Pancreas (tissue), 10 donors: ENCODE results near the gene CCL8. TPM values are rescaled to one million over a fixed set of nuclear protein-coding genes. Genes with fewer than 3 reads are reported as not detected.

Experiments
- ATAC-seq, 4 donors: fragments of 200-7000 bp; cut with Tn5 transposase; one replicate each; pipeline versions ENCODE4 v1.8.0 to v1.9.1; 2020; ENCODE audit warnings: mild to moderate bottlenecking in 4 of 4, moderate library complexity in 4 of 4
- DNase-seq, 6 donors: peaks; one replicate each; pipeline ENCODE4 v3.0.0-alpha.2; 2020
- FAIRE-seq: peaks from 2 replicates; lab custom pipeline; 2012; peaks lifted over from hg19 to GRCh38; lab: Jason Lieb, UNC
- H3K27ac ChIP-seq, 4 donors: fragments of 200-600 bp; sonication (generic); 1 replicate in 3 of 4; 2 replicates in 1 of 4; pipeline versions ENCODE4 v1.5.0 to v1.8.0; 2020
- H3K27me3 ChIP-seq, 4 donors: fragments of 200-600 bp; one replicate each; pipeline ENCODE4 v1.8.0; 2021
- H3K36me3 ChIP-seq, 3 donors: fragments of 200-600 bp; sonication (generic) in 1 of 3; one replicate each; pipeline versions ENCODE4 v1.5.0 to v1.8.0; 2020 to 2021
- H3K4me1 ChIP-seq, 3 donors: fragments of 200-600 bp; one replicate each; pipeline ENCODE4 v1.8.0; 2021
- H3K4me3 ChIP-seq, 4 donors: fragments of 200-600 bp; sonication (generic) in 2 of 4; one replicate each; pipeline versions ENCODE4 v1.5.0 to v1.8.0; 2020 to 2021
- H3K9me3 ChIP-seq, 4 donors: fragments of 200-600 bp; one replicate each; pipeline ENCODE4 v1.8.0; 2021
- WGBS, 2 donors: extraction: QIAGEN DNeasy Blood & Tissue Kit; methylation state at CpG; one replicate each; pipeline ENCODE4 v1.1.7; 2013; 5-methylcytosine and 5-hydroxymethylcytosine counted together
- intact Hi-C, 3 donors: fragments of 100-400 bp; cut with DNase I; formaldehyde crosslinking; loops; one replicate each; pipeline versions ENCODE4 v1.11.1 to v1.14.2; 2022
- polyA plus RNA-seq, 2 donors: library from polyadenylated mRNA; stranded (reverse); fragments of 200-250 nt; gene quantifications; one replicate each; pipeline ENCODE4 v1.2.3, GENCODE V29; 2013
- total RNA-seq, 6 donors: library from RNA; stranded (reverse); fragmentation: NEBNext Ultra II Directional in 4 of 6; extraction: Animal tissue kit (Norgen Biotek cat#: 25700) in 4 of 6; gene quantifications; one replicate each; pipeline versions ENCODE4 v1.2.1 to v1.2.4, GENCODE V29; 2021 to 2023
- TF ChIP-seq, protein P1 (sequence below), 4 donors: fragments of 200-600 bp; sonication (generic) in 3 of 4; IDR thresholded peaks; one replicate each; pipeline versions ENCODE4 v1.5.0 to v1.8.0; 2021; ENCODE audit warnings: antibody characterized with exemption in 4 of 4
- donor health status: healthy with polysubstance abuse.
- donor health status: DM: no; HTN: no; CAD: no; lungs with moderate emphysema.
- donor health status: DM: no; HTN: no; CAD: no.
- donor health status: control.
- donor health status: control.
- donor health status: Bipolar disorder and iron deficiency.
- donor health status: DM: yes; HTN: yes; CAD: no.
- donor health status: DM: no; HTN: no; CAD: no.
- donor health status: DM: no; HTN: no; CAD: no.
- donor health status: DM: yes; HTN: yes; CAD: no.

CCL8 gene
- total and polyA plus RNA-seq, 8 donors, result 0.12 to 0.46 (median 0.22) TPM; not detected in 5

DNA sequence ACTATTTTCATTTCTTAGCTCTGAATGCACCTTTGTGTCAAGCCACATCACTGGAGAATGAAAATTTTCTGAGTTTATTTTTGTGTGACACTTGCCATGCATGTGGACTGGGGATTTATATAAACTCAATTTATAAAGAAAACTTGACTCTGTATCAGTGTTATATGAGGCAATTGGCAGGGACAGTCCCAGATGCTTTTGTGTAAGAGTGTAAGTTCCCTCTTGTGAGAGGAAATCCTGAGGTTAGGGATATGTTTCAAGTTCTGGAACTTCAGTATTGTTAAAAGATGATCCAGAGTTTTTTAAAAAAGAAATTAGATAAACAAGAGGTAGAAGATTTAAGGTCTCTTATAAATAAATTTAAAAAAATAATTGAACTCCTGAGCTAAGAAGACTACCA is 10.9 kb upstream of the CCL8 start:
- Histone ChIP-seq H3K9me3 (no peaks in the 10 kb centered on the region), H3K27me3 (no peaks in the 10 kb centered on the region), H3K36me3 (no peaks in the 10 kb centered on the region), H3K4me1 (no peaks in the 10 kb centered on the region), H3K4me3 (no peak overlapping the region), H3K27ac (no peak overlapping the region)
- TF ChIP-seq, protein P1, sequence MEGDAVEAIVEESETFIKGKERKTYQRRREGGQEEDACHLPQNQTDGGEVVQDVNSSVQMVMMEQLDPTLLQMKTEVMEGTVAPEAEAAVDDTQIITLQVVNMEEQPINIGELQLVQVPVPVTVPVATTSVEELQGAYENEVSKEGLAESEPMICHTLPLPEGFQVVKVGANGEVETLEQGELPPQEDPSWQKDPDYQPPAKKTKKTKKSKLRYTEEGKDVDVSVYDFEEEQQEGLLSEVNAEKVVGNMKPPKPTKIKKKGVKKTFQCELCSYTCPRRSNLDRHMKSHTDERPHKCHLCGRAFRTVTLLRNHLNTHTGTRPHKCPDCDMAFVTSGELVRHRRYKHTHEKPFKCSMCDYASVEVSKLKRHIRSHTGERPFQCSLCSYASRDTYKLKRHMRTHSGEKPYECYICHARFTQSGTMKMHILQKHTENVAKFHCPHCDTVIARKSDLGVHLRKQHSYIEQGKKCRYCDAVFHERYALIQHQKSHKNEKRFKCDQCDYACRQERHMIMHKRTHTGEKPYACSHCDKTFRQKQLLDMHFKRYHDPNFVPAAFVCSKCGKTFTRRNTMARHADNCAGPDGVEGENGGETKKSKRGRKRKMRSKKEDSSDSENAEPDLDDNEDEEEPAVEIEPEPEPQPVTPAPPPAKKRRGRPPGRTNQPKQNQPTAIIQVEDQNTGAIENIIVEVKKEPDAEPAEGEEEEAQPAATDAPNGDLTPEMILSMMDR (IDR thresholded peaks at IDR 0.05), result no peak
- FAIRE-seq, result no peak
- no peak for ATAC-seq
- intact Hi-C loops, result loop anchor here in 1 of 3 donors (10.0 kb wide), 1 partner anchor 104 kb away; no protein-coding TSS in a partner anchor
- DNase-seq, result no peak

DNA sequence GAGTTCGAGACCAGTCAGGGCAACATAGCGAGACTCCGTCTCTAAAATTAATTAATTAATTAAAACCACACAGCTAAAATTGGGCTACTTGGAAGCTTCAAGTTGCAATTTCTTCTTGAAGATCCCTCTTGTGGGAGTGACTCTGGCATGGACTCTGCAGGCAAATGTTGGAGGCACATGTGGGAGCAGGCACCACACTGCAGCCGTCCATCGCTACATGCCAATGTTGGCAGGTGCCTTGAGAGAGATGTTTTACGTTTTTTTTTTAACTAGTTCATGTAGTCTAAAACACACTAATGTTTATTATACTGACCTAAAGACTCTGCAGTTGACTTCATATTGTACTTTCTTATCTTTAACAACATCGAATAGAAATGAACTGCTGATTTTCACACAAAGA is 7.9 kb upstream of the CCL8 start:
- Histone ChIP-seq H3K4me1 (no peaks in the 10 kb centered on the region), H3K4me3 (no peak overlapping the region), H3K9me3 (no peaks in the 10 kb centered on the region), H3K27me3 (peaks cover 0 to 7% (median 0%) of the 10 kb centered on the region in 4 donors), H3K36me3 (no peaks in the 10 kb centered on the region), H3K27ac (no peak overlapping the region)
- intact Hi-C loops, result no loop called here
- FAIRE-seq (no peak), DNase-seq (no peak), ATAC-seq (no peak)
- TF ChIP-seq, protein P1 (IDR thresholded peaks at IDR 0.05), result no peak
- 64 to 68% methylated on average over 7 of the region's 7 CpGs for WGBS, 2 donors

DNA sequence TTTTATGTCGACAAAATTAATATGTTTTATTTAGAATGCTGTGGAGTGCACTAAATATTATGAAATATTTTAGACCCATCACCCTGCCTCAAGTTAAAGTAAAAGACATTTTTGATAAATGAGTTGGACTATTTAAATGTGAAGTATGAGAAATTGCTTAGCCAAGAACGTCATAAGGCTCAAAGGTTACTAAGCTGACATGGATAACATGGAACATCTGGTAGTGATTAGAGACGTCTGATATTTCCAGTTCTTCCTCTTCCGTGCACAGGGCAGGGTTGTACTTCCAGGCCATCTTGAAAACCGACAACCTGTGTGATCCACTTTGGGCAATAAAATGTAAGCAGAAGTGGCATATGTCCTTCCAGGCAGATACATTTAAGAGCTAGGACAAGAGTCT is 7.2 kb upstream of the CCL8 start:
- H3K9me3 ChIP-seq, result no peaks in the 10 kb centered on the region
- no peak overlapping the region for H3K4me3 ChIP-seq
- ATAC-seq (no peak), FAIRE-seq (no peak), DNase-seq (no peak)
- no peak overlapping the region for H3K27ac ChIP-seq
- intact Hi-C loops, result no loop called here
- H3K27me3 ChIP-seq, result peaks cover 0 to 9% (median 0%) of the 10 kb centered on the region in 4 donors
- H3K36me3 ChIP-seq, result no peaks in the 10 kb centered on the region
- 25 to 27% methylated on average over 5 of the region's 5 CpGs for WGBS, 2 donors
- no peaks in the 10 kb centered on the region for H3K4me1 ChIP-seq
- TF ChIP-seq, protein P1 (IDR thresholded peaks at IDR 0.05), result no peak

DNA sequence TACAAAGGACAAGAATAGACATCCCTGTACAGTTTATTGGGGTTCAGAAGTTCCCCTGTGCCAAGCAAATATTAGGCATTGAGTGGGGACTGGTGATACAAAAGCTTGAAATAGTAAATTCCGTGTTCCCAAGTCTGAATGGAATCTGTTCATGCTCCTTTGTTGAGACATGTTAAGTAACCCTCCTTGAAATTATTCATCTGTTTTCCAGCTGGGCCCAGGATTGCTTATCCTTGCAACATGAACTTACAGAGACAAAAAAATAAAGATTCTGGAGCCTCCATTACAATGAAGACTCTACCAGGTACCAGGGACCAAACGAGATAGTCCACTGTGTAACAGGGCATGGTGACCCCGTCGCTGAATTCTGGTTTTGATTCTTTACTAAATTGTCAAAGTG is 6.1 kb upstream of the CCL8 start:
- no peak for FAIRE-seq
- no peak overlapping the region for H3K4me3 ChIP-seq
- 61 to 78% methylated on average over 4 of the region's 4 CpGs for WGBS, 2 donors
- no peak for DNase-seq
- ATAC-seq, result peak in 1 of 4 donors; percentile 18
- TF ChIP-seq, protein P1 (IDR thresholded peaks at IDR 0.05), result no peak
- no peaks in the 10 kb centered on the region for H3K36me3 ChIP-seq
- no peaks in the 10 kb centered on the region for H3K9me3 ChIP-seq
- H3K27ac ChIP-seq, result no peak overlapping the region
- H3K27me3 ChIP-seq, result peaks cover 0 to 9% (median 0%) of the 10 kb centered on the region in 4 donors
- intact Hi-C loops, result no loop called here
- H3K4me1 ChIP-seq, result no peaks in the 10 kb centered on the region

DNA sequence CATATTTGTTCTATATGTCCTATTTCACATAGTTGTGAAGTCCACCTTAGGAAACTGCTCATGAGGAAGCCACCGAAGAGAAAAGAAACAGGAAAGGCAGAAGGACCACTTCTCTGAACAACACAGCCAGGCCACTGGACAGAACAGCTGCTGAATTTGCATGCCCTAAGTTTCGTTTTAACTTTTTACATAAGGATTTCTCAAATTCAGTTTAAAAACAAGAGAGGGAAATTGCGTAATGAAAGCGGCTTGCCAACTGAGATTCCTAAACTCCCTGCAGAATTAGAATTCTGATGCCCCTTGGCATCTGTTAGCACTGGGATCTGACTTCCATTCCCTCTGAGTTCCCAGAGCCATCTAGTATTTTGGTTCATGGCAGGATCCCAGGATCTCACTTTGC is 5.0 kb upstream of the CCL8 start:
- FAIRE-seq (no peak), DNase-seq (no peak), ATAC-seq (peak in 1 of 4 donors; percentile 53)
- WGBS, 2 donors, result 48 to 65% methylated on average over 4 of the region's 4 CpGs
- H3K27ac ChIP-seq, result no peak overlapping the region
- H3K4me3 ChIP-seq, result no peak overlapping the region
- no peaks in the 10 kb centered on the region for H3K4me1 ChIP-seq
- TF ChIP-seq, protein P1 (IDR thresholded peaks at IDR 0.05), result no peak
- H3K36me3 ChIP-seq, result no peaks in the 10 kb centered on the region
- no peaks in the 10 kb centered on the region for H3K9me3 ChIP-seq
- intact Hi-C loops, result no loop called here
- peaks cover 0 to 9% (median 0%) of the 10 kb centered on the region in 4 donors for H3K27me3 ChIP-seq
